Stimulated activated naive CD8-positive, alpha-beta T cell treated with anti-CD3 and anti-CD28 coated beads, Interleukin-15, Interleukin-2, amounts not matched to agents 100 ng/mL and 50 ng/mL, for 24 hours (primary cell): Measurements from ENCODE around the gene HAX1.
A peak's percentile ranks its signal among the peaks of the same experiment; 100 is the strongest.
"Not testable (repeated sequence)": the region's sequence is repeated elsewhere in the genome, so short reads cannot be mapped to it uniquely, and the experiment has no call there.

Experiments used
- H3K27ac Mint-ChIP-seq: one replicate; pipeline ENCODE4 v1.8.0; 2021; ENCODE audit warnings: mild to moderate bottlenecking, mixed read lengths
- H3K27me3 Mint-ChIP-seq: one replicate; pipeline ENCODE4 v1.8.0; 2021; ENCODE audit warnings: mixed read lengths
- H3K36me3 Mint-ChIP-seq: one replicate; pipeline ENCODE4 v1.8.0; 2021; ENCODE audit warnings: low read depth, mixed read lengths
- H3K4me1 Mint-ChIP-seq: one replicate; pipeline ENCODE4 v1.8.0; 2021; ENCODE audit warnings: low read depth, mixed read lengths
- H3K4me3 Mint-ChIP-seq: one replicate; pipeline ENCODE4 v1.8.0; 2021; ENCODE audit warnings: mild to moderate bottlenecking, mixed read lengths
- H3K9me3 Mint-ChIP-seq: one replicate; pipeline ENCODE4 v1.8.0; 2021; ENCODE audit warnings: mixed read lengths

HAX1 gene

DNA sequence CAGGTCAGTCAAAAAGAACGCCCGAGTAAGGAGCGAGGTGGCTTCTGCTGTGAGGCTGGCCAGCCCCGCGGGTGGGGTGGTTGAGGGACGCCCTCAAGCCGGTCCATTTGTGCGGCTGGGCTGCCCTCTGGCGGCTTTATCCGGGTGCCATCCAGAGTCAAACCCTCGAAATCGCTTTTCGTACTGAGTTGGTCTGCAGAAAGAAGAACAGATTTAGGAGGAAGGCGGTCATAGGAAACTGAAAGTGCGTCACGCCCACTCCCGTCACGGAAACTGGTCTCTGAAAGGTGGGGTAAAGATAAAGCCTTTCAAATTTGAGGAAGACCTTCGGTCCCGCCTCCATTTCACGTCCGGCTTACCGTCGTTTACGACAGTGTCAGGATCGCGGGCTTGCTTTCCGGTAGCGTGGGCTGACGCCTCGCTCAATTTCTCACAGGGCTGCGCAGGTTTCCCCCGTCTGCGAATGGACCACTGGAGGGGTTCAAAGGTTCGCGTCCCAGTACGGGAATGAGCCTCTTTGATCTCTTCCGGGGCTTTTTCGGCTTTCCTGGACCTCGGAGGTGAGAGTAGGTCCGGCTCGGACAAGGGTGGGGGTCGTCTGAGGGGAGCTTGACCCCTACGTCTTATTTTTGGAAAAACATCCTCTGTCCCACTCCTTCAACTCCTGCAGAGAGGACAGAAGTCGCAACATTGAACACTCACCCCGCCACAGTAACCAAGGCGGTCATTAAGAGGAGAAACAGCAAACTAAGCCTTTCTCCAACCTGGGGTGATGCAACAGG lies at the start of gene HAX1:
TSS of gene HAX1 (plus strand) at position 413 of the 782 bp plus-strand sequence. CDS start at position 508, 95 bp downstream.
- Mint-ChIP-seq H3K9me3 (no peaks in the 10 kb centered on the region), H3K36me3 (peaks cover 60% of the 10 kb centered on the region), H3K27ac (peak within 1 kb of the TSS; percentile 99), H3K27me3 (no peaks in the 10 kb centered on the region), H3K4me3 (peak within 1 kb of the TSS; percentile 97), H3K4me1 (peaks cover 51% of the 10 kb centered on the region)

DNA sequence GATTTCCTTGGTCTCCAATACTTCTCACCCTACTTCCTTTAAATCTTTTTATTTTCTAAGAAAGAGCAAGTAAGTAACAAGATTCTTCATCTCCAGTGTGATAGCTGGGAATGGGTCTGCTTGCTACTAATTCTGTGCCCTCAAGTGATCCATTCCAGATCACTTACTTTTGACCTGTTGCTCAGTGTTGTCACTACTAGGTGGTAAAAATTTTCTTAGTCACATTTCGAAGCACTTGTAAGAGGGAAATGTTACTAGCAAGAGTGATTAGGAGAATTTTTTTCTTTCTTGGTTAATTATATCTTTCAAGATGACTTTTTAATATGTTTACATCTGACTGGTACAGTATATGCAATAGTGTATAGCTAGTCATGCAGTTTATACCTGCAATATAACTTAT lies 49.5 kb upstream of the HAX1 start:
- peak overlapping the region; percentile 99 for H3K27ac Mint-ChIP-seq
- H3K4me3 Mint-ChIP-seq, result peak overlapping the region; percentile 96
- H3K36me3 Mint-ChIP-seq, result peaks cover 79% of the 10 kb centered on the region
- no peaks in the 10 kb centered on the region for H3K27me3 Mint-ChIP-seq
- H3K4me1 Mint-ChIP-seq, result peaks cover 77% of the 10 kb centered on the region
- H3K9me3 Mint-ChIP-seq, result no peaks in the 10 kb centered on the region

DNA sequence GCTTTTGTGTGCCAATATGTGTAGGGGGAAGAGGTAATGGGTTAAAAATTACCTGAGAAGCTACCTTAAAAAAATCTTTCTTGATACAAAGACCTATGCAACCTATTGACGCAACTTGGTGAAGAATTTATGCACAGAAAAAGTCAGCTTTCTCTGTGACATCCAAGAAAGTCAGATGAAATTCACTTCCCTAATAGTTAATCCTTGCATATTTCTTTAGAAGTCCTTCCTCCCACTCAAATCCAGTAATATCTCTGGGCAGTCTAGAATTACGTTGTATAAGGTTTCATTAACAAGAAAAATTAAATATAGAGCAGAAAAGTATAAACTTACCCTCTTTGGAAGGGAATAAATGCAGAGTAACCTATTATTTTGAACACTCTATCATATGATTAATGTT lies 48.8 kb upstream of the HAX1 start:
- Mint-ChIP-seq H3K36me3 (peaks cover 79% of the 10 kb centered on the region), H3K9me3 (no peaks in the 10 kb centered on the region), H3K4me3 (peak overlapping the region; percentile 96), H3K27me3 (no peaks in the 10 kb centered on the region), H3K27ac (peak overlapping the region; percentile 99), H3K4me1 (peaks cover 70% of the 10 kb centered on the region)

DNA sequence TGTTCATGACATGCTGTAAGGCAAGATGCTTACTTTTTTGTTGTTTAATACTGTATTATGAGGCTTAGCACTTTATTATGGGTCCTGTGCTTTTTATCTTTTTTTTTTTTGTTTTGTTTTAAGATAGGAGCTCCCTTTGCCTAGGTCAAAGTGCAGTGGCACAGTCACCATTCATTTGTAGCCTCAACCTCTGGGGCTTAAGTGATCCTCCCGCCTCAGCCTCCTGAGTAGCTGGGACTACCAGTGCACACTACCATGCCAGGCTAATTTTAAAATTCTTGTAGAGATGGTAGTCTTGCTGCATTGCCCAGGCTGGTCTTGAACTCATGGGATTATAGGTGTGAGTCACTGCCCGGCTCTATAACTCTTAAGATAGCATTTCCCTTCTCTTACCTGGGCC lies 47.1 kb upstream of the HAX1 start:
- peaks cover 83% of the 10 kb centered on the region for H3K36me3 Mint-ChIP-seq
- peaks cover 59% of the 10 kb centered on the region for H3K4me1 Mint-ChIP-seq
- H3K4me3 Mint-ChIP-seq, result no peak overlapping the region
- H3K27ac Mint-ChIP-seq, result peak overlapping the region; percentile 7
- no peaks in the 10 kb centered on the region for H3K9me3 Mint-ChIP-seq
- no peaks in the 10 kb centered on the region for H3K27me3 Mint-ChIP-seq

DNA sequence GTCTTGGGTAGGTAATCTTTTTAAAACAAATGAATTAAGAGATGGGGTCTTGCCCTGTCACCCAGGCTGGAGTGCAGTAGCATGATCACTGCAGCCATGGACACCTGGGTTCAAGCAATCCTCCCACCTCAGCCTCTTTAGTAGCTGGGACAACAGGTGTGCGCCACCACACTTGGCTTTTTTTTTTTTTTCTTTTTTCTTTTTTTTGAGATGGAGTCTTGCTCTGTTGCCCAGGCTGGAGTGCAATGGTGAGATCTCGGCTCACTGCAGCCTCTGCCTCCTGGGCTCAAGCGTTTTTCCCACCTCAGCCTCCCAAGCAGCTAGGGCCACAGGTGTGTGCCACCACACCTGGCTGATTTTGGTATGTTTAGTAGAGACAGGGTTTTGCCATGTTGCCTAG lies 41.3 kb upstream of the HAX1 start:
- H3K27ac Mint-ChIP-seq, result peak overlapping the region; percentile 34
- not testable (repeated sequence) for H3K9me3 Mint-ChIP-seq, H3K27me3 Mint-ChIP-seq, H3K4me3 Mint-ChIP-seq
- H3K4me1 Mint-ChIP-seq, result peaks cover 12% of the 10 kb centered on the region
- peaks cover 83% of the 10 kb centered on the region for H3K36me3 Mint-ChIP-seq

DNA sequence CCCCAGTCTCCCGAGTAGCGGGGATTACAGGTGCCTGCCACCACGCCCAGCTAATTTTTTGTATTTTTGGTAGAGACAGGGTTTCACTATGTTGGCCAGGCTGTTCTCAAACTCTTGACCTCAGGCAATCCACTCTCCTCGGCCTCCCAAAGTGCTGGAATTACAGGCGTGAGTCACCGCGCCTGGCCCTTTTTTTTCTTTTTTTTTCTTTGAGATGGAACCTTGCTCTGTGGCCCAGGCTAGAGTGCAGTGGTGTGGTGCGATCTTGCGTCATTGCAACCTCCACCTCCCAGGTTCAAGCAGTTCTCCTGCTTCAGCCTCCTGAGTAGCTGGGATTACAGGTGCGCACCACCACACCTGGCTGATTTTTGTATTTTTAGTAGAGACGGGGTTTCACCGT lies 39.3 kb upstream of the HAX1 start:
- not testable (repeated sequence) for H3K27me3 Mint-ChIP-seq, H3K9me3 Mint-ChIP-seq, H3K4me1 Mint-ChIP-seq, H3K4me3 Mint-ChIP-seq
- peaks cover 85% of the 10 kb centered on the region for H3K36me3 Mint-ChIP-seq
- H3K27ac Mint-ChIP-seq, result peak overlapping the region; percentile 71

DNA sequence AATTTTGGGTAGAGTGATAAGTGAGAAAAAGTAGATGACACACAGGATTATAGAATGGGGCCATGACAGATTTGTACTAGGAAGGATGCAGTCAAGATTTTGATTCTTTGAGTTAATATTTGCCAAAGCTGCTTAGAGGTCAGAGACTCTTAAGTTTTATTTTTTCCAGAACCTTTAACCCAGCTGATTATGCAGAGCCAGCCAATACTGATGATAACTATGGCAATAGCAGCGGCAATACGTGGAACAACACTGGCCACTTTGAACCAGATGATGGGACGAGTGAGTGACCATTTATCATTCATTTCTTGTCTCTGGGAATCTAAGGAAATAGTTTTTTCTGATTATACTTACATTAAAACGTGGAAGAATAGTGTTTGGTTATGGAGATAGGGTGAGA lies 35.6 kb upstream of the HAX1 start:
- no peaks in the 10 kb centered on the region for H3K9me3 Mint-ChIP-seq
- H3K27ac Mint-ChIP-seq, result no peak overlapping the region
- H3K4me1 Mint-ChIP-seq, result peaks cover 35% of the 10 kb centered on the region
- no peak overlapping the region for H3K4me3 Mint-ChIP-seq
- no peaks in the 10 kb centered on the region for H3K27me3 Mint-ChIP-seq
- H3K36me3 Mint-ChIP-seq, result peaks cover 87% of the 10 kb centered on the region

DNA sequence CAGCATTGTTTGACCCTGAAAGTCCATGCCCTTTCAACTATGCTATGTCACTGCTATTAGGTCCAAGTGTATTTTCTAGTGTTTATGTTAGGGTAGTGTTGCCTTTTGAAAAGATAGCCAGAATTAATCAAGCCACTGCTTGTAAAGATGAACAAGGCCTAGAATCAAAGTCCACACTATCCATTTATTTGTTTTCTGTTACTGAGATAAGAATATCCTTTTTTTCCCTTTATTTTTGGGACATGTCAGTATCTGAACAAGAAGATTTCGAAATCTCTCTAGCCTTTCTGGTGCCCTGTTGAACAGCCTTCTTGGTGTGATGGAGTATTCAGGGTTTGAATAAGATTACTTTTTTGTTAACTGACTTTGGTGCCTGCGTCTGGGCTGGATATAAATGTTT lies 35.0 kb upstream of the HAX1 start:
- H3K27ac Mint-ChIP-seq, result no peak overlapping the region
- H3K9me3 Mint-ChIP-seq, result no peaks in the 10 kb centered on the region
- H3K4me1 Mint-ChIP-seq, result peaks cover 35% of the 10 kb centered on the region
- H3K4me3 Mint-ChIP-seq, result no peak overlapping the region
- no peaks in the 10 kb centered on the region for H3K27me3 Mint-ChIP-seq
- H3K36me3 Mint-ChIP-seq, result peaks cover 87% of the 10 kb centered on the region

DNA sequence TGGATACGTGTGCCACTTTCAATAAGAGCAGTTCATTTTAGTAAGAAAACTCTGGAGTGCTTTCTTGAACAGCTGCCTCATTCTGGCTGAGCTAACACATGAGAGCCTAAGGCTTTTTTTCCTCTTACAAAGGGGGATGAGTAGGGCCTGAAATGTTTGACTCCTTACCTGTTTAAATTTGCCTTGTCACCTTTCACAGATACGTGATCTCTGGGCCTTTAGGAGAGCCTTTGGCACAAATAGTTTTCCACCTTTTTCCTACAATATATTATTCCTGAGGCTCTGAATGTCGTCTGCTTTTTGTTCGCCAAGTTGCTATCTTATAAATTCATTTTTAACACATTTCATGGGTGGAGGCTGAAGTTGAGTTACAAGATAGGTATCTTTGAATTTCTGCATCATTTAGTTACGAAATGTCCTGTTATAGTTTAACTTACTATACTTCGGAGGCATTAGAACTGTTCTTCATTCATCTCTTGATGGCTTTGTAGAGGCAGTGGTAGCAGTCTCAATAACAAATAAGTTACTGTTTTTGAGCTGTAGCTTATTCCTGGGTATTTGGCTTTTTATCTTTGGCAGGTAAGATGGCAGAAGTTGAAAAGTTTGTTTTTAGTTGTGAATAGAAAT lies 34.4 kb upstream of the HAX1 start:
- Mint-ChIP-seq H3K36me3 (peaks cover 92% of the 10 kb centered on the region), H3K27ac (peak overlapping the region; percentile 46), H3K4me3 (no peak overlapping the region), H3K4me1 (peaks cover 35% of the 10 kb centered on the region), H3K27me3 (no peaks in the 10 kb centered on the region), H3K9me3 (no peaks in the 10 kb centered on the region)

DNA sequence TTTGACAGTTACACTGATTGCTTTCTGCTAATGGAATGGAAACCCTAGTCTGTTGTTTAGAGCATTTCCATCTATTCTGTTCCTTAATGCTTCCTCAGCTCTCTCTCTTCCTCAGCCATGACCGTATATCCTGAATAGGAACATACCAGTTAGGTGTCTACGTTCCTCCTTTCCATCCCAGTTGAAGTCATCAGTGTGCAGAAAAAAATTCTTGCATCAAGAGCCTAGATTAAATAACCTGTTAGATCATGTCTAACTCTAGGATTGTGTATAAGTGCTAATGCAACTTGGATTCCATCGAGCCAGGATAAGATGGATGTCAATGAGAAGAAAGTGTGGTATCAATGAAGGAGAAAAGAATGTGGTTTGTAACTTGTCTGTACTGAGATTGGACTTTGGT lies 32.9 kb upstream of the HAX1 start:
- Mint-ChIP-seq H3K27ac (peak overlapping the region; percentile 64), H3K4me1 (peaks cover 35% of the 10 kb centered on the region), H3K4me3 (no peak overlapping the region), H3K9me3 (no peaks in the 10 kb centered on the region), H3K36me3 (peaks cover 97% of the 10 kb centered on the region), H3K27me3 (no peaks in the 10 kb centered on the region)

DNA sequence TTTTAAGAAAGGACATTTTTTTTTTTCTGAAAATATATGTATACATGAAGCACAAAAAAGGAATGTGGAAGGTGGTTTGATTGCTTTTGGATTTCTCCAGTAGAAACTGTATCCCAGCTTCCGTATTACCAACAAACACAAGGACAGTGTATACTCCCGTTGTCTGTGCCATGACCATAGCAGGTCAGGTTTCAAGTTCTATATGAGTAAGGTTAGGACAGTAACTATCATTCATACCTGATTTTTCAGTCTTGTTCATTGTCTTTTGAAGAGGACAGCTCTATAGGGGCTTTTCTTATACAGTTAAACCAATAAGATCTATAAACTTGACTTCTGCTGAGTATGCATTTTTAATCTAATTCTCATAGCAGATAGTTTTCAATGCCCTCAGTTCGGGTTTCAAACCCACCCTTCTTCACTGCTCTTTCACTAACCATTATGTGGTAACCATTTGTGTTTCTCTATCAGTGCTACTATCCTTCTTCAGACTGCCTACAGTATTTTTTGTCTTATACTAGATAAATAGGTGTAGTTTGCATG lies 32.1 kb upstream of the HAX1 start:
- H3K4me3 Mint-ChIP-seq, result no peak overlapping the region
- no peak overlapping the region for H3K27ac Mint-ChIP-seq
- no peaks in the 10 kb centered on the region for H3K27me3 Mint-ChIP-seq
- peaks cover 35% of the 10 kb centered on the region for H3K4me1 Mint-ChIP-seq
- H3K36me3 Mint-ChIP-seq, result peaks cover 96% of the 10 kb centered on the region
- H3K9me3 Mint-ChIP-seq, result no peaks in the 10 kb centered on the region

DNA sequence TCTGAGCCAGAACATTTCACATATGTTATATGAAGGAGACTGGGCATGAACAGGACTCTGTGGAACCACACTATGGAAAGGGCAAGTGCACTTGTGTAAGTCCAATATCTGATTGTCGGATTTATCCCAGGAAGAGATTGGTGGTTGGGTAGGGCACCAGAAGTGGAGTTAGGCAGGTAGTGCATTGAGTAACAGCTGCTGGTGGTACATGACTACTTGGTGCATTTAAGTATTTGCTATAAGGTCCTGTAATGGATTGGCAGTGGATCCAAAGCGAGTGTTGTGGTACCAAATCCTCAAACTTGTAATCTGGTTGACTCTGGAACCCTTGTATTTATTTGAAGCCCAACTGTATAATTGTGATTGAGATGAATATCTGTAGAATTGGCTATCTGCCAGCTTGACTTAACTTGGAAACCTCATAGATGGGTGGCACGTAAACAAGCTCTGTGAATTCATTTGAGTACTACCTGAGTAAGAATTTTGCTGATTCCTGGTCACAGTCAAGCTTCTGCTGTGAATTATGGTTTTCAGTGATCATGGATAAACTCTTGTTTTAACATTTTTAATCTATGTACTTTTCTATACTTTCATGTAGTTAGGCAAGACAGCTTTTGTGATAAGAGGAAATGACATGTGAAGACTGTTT lies 30.6 kb upstream of the HAX1 start:
- peaks cover 32% of the 10 kb centered on the region for H3K4me1 Mint-ChIP-seq
- H3K36me3 Mint-ChIP-seq, result peaks cover 94% of the 10 kb centered on the region
- no peaks in the 10 kb centered on the region for H3K9me3 Mint-ChIP-seq
- peak overlapping the region; percentile 4 for H3K27ac Mint-ChIP-seq
- H3K4me3 Mint-ChIP-seq, result no peak overlapping the region
- H3K27me3 Mint-ChIP-seq, result no peaks in the 10 kb centered on the region

DNA sequence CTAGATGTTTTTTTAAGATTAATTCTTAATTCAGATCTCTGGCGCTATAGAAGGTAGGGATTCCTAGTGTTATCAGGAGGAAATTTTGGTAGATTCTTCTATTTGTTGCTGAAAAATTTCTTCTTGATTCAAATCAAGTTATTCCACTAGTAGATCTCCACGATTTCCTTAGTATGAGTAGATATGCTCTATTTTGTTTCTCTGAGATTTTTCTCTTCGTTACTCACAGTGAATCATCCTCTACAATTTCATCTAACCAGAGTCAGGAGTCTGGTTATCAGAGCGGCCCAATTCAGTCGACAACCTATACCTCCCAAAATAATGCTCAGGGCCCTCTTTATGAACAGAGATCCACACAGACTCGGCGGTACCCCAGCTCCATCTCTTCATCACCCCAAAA lies 18.8 kb upstream of the HAX1 start:
- Mint-ChIP-seq H3K4me1 (peaks cover 4% of the 10 kb centered on the region), H3K36me3 (peaks cover 81% of the 10 kb centered on the region), H3K9me3 (no peaks in the 10 kb centered on the region), H3K27ac (no peak overlapping the region), H3K4me3 (no peak overlapping the region), H3K27me3 (no peaks in the 10 kb centered on the region)

DNA sequence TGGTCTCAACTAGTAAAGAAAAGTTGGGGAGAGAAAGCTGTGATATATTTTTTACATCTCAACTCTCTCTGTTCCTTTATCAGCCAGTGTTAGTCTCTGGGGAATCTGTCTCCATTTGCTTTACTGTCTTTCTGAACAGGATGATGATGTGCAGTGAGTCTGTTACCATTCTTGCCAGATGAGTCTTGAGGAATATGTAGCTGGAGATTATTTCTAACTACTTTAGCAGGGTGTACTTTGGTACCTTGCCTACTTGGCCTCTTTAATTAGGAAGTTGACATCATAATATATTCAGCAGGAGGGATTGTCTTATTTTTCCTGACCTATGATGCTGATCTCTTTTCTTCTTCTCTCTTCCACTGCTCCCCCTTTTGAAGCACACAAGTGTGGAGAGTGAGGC lies 15.7 kb upstream of the HAX1 start:
- Mint-ChIP-seq H3K9me3 (no peaks in the 10 kb centered on the region), H3K27ac (peak overlapping the region; percentile 53), H3K27me3 (no peaks in the 10 kb centered on the region), H3K4me3 (no peak overlapping the region), H3K4me1 (peaks cover 7% of the 10 kb centered on the region), H3K36me3 (peaks cover 81% of the 10 kb centered on the region)

DNA sequence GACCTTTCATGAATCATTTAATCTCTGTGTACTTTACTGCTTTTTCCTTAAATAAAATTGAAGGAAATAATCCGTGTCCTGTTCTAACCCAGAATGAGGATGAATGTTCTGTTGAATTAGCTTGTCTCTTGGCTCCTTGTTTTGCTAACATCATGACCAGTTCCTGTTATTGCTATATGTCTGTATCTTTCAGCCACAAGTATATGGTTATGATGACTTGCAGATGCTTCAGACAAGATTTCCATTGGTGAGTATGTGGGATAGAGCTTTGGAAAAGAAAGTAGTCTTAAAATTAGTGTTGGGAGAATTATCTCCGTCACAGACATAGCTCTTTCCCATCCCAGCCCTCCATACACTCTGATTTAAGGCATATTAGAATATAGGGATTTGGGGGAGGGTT lies 13.6 kb upstream of the HAX1 start:
- Mint-ChIP-seq H3K27me3 (no peaks in the 10 kb centered on the region), H3K4me3 (no peak overlapping the region), H3K4me1 (peaks cover 28% of the 10 kb centered on the region), H3K27ac (peak overlapping the region; percentile 64), H3K9me3 (no peaks in the 10 kb centered on the region), H3K36me3 (peaks cover 94% of the 10 kb centered on the region)
